Endometrial microvascular endothelial cells (primary cell): ENCODE results near the gene ZNF17. TPM values are rescaled to one million over a fixed set of nuclear protein-coding genes. Genes with fewer than 3 reads are reported as not detected.

Experiments
- in situ Hi-C: cut with HindIII; loops from 2 replicates; pipeline ENCODE4 v1.10.0; 2017; ENCODE audit warnings: low sequenced_read_pairs, low pct_unique_long_range_greater_than_20kb; ENCODE audit errors: inconsistent ontology term
- total RNA-seq: library from RNA; depleted of rRNA; stranded (reverse); fragments of >200 nt; gene quantifications from one replicate; pipeline ENCODE4 v1.2.3, GENCODE V29; 2015; ENCODE audit errors: inconsistent ontology term

Gene ZNF17
- total RNA-seq, 1 donor from 2014 or later = 4.5 TPM

GRCh38 chr19:57406516-57407123 lies 4.3 kb upstream of the ZNF17 start:
- in situ Hi-C loops = no loop called here

GRCh38 chr19:57419439-57419838 lies 8.5 kb downstream of the ZNF17 start:
- in situ Hi-C loops = no loop called here

GRCh38 chr19:57421037-57421436 lies 10.1 kb downstream of the ZNF17 start:
- in situ Hi-C loops = no loop called here

GRCh38 chr19:57434386-57435061 lies 23.6 kb downstream of the ZNF17 start:
- in situ Hi-C loops = no loop called here

GRCh38 chr19:57435062-57435978 lies 24.4 kb downstream of the ZNF17 start, which contains the start of gene ZNF749:
TSS of gene ZNF749 (plus strand) at chr19:57435325. CDS start at chr19:57435579, 254 bp downstream.
- in situ Hi-C loops = no loop called here

- in situ Hi-C loops = no loop called here
Measured at GRCh38 chr19:57436417-57436816, 25.5 kb downstream of the ZNF17 start.

- in situ Hi-C loops = no loop called here
Measured at GRCh38 chr19:57437931-57438330, 27.0 kb downstream of the ZNF17 start.

- in situ Hi-C loops = no loop called here
Measured at GRCh38 chr19:57438925-57439324, 28.0 kb downstream of the ZNF17 start.

- in situ Hi-C loops = no loop called here
Measured at GRCh38 chr19:57441979-57442752, 31.2 kb downstream of the ZNF17 start.

GRCh38 chr19:57443121-57443696 lies 32.2 kb downstream of the ZNF17 start:
- in situ Hi-C loops = no loop called here

GRCh38 chr19:57452307-57452706 lies 41.3 kb downstream of the ZNF17 start:
- in situ Hi-C loops = no loop called here

- in situ Hi-C loops = no loop called here
Measured at GRCh38 chr19:57465680-57466381, 54.9 kb downstream of the ZNF17 start.

- in situ Hi-C loops = no loop called here
Measured at GRCh38 chr19:57466489-57466888, 55.5 kb downstream of the ZNF17 start.

Other genes starting within 250 kb of the ZNF17 start
- gene DUXA, start 243.7 kb upstream of the ZNF17 start, total RNA-seq = not detected
- 13.4 TPM for gene ZNF264, start 219.7 kb upstream of the ZNF17 start, total RNA-seq
- not detected for gene AURKC, start 180.1 kb upstream of the ZNF17 start, total RNA-seq
- 4.6 TPM for gene ZNF805, start 170.5 kb upstream of the ZNF17 start, total RNA-seq
- 13.5 TPM for gene ZNF460, start 130.7 kb upstream of the ZNF17 start, total RNA-seq
- 6.8 TPM for gene ZNF543, start 90.7 kb upstream of the ZNF17 start, total RNA-seq
- gene ZNF304, start 59.9 kb upstream of the ZNF17 start, total RNA-seq = 5.2 TPM
- 12.8 TPM for gene TRAPPC2B, start 47.6 kb upstream of the ZNF17 start, total RNA-seq
- gene ZNF547, start 47.6 kb upstream of the ZNF17 start, total RNA-seq = 2.1 TPM
- gene ZNF548, start 21.3 kb upstream of the ZNF17 start, total RNA-seq = 7.5 TPM
- gene ZNF749, start 24.2 kb downstream of the ZNF17 start, total RNA-seq = 6.3 TPM
- not detected for gene VN1R1, start 46.0 kb downstream of the ZNF17 start, total RNA-seq
- gene ZNF772, start 66.4 kb downstream of the ZNF17 start, total RNA-seq = 4.7 TPM
- gene ZNF419, start 76.6 kb downstream of the ZNF17 start, total RNA-seq = 5.9 TPM
- gene ZNF773, start 88.8 kb downstream of the ZNF17 start, total RNA-seq = 2.0 TPM
- gene ZNF549, start 116.2 kb downstream of the ZNF17 start, total RNA-seq = 1.0 TPM
- gene ZNF550, start 148.7 kb downstream of the ZNF17 start, total RNA-seq = 3.1 TPM
- 2.5 TPM for gene ZNF416, start 167.8 kb downstream of the ZNF17 start, total RNA-seq
- gene ZIK1, start 173.0 kb downstream of the ZNF17 start, total RNA-seq = 0.28 TPM
- gene ZNF530, start 188.7 kb downstream of the ZNF17 start, total RNA-seq = 14.5 TPM
- 5.9 TPM for gene ZNF134, start 203.1 kb downstream of the ZNF17 start, total RNA-seq
- gene ZNF211, start 222.0 kb downstream of the ZNF17 start, total RNA-seq = 1.7 TPM